HepG2 (cell line): ENCODE results near the gene THY1. TPM values are rescaled to one million over a fixed set of nuclear protein-coding genes. Genes with fewer than 3 reads are reported as not detected.

ENCODE experiments used
- ARID2 ChIP-seq: sonication (generic); formaldehyde crosslinking; IDR thresholded peaks from 2 replicates; pipeline ENCODE4 v1.8.1; 2022; ENCODE audit warnings: mild to moderate bottlenecking, missing genetic modification reagents, borderline replicate concordance
- HDAC1 ChIP-seq: sonication (generic); formaldehyde crosslinking; IDR thresholded peaks from 2 replicates; pipeline ENCODE4 v1.5.1; 2020; ENCODE audit warnings: mild to moderate bottlenecking, missing genetic modification reagents
- HNF4A ChIP-seq: sonication (generic); formaldehyde crosslinking; IDR thresholded peaks from 2 replicates; pipeline ENCODE4 v1.4.0; 2020; ENCODE audit warnings: missing genetic modification reagents
- PITX1 ChIP-seq: sonication (generic); formaldehyde crosslinking; IDR thresholded peaks from 2 replicates; pipeline ENCODE4 v1.5.1; 2020; ENCODE audit warnings: mild to moderate bottlenecking, missing genetic modification reagents
- POGZ ChIP-seq: sonication (generic); formaldehyde crosslinking; IDR thresholded peaks from 2 replicates; pipeline ENCODE4 v1.4.0; 2020; ENCODE audit warnings: mild to moderate bottlenecking, missing genetic modification reagents
- RARA ChIP-seq: IDR thresholded peaks from 2 replicates; pipeline ENCODE4 v1.6.1; 2016; ENCODE audit warnings: missing genetic modification reagents, missing compliant biosample characterization
- ZNF780A ChIP-seq: sonication (generic); formaldehyde crosslinking; IDR thresholded peaks from 2 replicates; pipeline ENCODE4 v1.8.0; 2022; ENCODE audit warnings: mild to moderate bottlenecking, missing genetic modification reagents, moderate library complexity
- polyA plus RNA-seq, 8 experiments: library from polyadenylated mRNA; depleted of rRNA in 3 of 8; stranded (reverse) in 7 of 8; unstranded in 1 of 8; fragments of >200 nt; fragmentation: Illumina TruSeq in 4 of 8; extraction: Trizol in 4 of 8; gene quantifications; 2 replicates each; pipeline versions ENCODE4 v1.2.1 to v1.2.3, GENCODE V29; 2011 to 2016; ENCODE audit warnings: low read depth in 4 of 8, missing spikeins in 1 of 8, mixed read lengths in 1 of 8; ENCODE audit not compliant: insufficient read depth in 1 of 8
- total RNA-seq, 5 experiments: library from RNA; depleted of rRNA; stranded (reverse); fragments of >200 nt; fragmentation: Illumina TruSeq; extraction: Trizol; gene quantifications; 2 replicates each; pipeline ENCODE4 v1.2.3, GENCODE V29; 2016; ENCODE audit warnings: low read depth in 1 of 5
- TF ChIP-seq, protein P1 (sequence below): sonication (generic); formaldehyde crosslinking; conservative IDR thresholded peaks from 2 replicates; pipeline ENCODE4 v1.4.0; 2020; ENCODE audit warnings: mild to moderate bottlenecking, missing genetic modification reagents, moderate library complexity
- TF ChIP-seq, protein P2 (sequence below): sonication (generic); formaldehyde crosslinking; IDR thresholded peaks from 2 replicates; pipeline ENCODE4 v1.5.1; 2020; ENCODE audit warnings: mild to moderate bottlenecking, missing genetic modification reagents, borderline replicate concordance
- TF ChIP-seq, protein P3 (sequence below): sonication (generic); formaldehyde crosslinking; IDR thresholded peaks from 2 replicates; pipeline ENCODE4 v1.4.0; 2020; ENCODE audit warnings: missing genetic modification reagents, borderline replicate concordance

THY1 gene
- total and polyA plus RNA-seq, 2 of the 13 experiments (the other 11 are each of a cell fraction or from before 2014, with no cell fraction given) = not detected

DNA sequence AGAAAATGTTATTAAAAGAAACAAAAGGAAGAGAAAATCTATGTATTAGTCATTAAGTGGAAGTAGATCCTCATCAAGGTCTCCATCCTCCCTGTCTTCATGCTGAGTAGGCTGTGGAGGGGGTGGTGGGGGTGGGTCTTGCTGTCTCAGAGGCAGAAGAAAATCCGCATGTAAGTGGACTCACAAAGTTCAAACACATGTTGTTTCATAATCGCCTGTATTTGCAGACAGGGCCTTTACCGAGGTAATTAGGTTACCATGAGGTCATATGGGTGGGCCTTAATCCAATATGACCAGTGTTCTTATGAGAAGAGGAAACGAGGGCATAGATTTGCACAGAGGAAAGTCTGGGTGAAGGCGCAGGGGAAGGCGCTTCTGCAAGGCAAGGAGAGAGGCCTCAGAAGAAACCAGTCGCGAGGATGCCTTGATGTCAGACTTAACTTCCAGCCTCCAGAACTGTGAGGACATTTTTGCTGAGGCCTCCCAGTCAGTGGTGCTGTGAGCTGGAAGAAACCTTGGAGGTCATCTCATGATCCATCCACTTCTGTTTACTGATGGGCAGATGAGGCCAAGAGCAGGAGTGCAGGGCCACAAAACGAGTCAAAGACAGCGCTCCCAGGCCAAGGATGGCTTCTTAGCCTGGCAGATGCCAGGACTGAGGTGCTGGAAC is 49.3 kb upstream of the THY1 start (continued):
- TF ChIP-seq, protein P1, sequence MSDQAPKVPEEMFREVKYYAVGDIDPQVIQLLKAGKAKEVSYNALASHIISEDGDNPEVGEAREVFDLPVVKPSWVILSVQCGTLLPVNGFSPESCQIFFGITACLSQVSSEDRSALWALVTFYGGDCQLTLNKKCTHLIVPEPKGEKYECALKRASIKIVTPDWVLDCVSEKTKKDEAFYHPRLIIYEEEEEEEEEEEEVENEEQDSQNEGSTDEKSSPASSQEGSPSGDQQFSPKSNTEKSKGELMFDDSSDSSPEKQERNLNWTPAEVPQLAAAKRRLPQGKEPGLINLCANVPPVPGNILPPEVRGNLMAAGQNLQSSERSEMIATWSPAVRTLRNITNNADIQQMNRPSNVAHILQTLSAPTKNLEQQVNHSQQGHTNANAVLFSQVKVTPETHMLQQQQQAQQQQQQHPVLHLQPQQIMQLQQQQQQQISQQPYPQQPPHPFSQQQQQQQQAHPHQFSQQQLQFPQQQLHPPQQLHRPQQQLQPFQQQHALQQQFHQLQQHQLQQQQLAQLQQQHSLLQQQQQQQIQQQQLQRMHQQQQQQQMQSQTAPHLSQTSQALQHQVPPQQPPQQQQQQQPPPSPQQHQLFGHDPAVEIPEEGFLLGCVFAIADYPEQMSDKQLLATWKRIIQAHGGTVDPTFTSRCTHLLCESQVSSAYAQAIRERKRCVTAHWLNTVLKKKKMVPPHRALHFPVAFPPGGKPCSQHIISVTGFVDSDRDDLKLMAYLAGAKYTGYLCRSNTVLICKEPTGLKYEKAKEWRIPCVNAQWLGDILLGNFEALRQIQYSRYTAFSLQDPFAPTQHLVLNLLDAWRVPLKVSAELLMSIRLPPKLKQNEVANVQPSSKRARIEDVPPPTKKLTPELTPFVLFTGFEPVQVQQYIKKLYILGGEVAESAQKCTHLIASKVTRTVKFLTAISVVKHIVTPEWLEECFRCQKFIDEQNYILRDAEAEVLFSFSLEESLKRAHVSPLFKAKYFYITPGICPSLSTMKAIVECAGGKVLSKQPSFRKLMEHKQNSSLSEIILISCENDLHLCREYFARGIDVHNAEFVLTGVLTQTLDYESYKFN (CRISPR knock-in tag) = peak; percentile 50
- TF ChIP-seq PITX1 (CRISPR knock-in tag) = 0 out of 2 replicates have a peak, but pooled peaks have one; percentile 15
- TF ChIP-seq, protein P2, sequence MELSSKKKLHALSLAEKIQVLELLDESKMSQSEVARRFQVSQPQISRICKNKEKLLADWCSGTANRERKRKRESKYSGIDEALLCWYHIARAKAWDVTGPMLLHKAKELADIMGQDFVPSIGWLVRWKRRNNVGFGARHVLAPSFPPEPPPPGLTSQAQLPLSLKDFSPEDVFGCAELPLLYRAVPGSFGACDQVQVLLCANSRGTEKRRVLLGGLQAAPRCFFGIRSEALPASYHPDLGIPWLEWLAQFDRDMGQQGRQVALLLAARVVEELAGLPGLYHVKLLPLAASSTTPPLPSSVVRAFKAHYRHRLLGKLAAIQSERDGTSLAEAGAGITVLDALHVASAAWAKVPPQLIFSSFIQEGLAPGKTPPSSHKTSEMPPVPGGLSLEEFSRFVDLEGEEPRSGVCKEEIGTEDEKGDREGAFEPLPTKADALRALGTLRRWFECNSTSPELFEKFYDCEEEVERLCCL (CRISPR knock-in tag) = no peak
- TF ChIP-seq HDAC1 (CRISPR knock-in tag) = no peak
- TF ChIP-seq RARA (CRISPR knock-in tag) = peak; percentile 89
- TF ChIP-seq POGZ (CRISPR knock-in tag) = no peak
- no peak for TF ChIP-seq ZNF780A (CRISPR knock-in tag)
- peak; percentile 68 for TF ChIP-seq HNF4A (CRISPR knock-in tag)
- TF ChIP-seq, protein P3, sequence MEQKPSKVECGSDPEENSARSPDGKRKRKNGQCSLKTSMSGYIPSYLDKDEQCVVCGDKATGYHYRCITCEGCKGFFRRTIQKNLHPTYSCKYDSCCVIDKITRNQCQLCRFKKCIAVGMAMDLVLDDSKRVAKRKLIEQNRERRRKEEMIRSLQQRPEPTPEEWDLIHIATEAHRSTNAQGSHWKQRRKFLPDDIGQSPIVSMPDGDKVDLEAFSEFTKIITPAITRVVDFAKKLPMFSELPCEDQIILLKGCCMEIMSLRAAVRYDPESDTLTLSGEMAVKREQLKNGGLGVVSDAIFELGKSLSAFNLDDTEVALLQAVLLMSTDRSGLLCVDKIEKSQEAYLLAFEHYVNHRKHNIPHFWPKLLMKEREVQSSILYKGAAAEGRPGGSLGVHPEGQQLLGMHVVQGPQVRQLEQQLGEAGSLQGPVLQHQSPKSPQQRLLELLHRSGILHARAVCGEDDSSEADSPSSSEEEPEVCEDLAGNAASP (CRISPR knock-in tag) = peak; percentile 71; the same call in 1 of the 2 replicates
- no peak for TF ChIP-seq ARID2 (CRISPR knock-in tag)
